NT2/D1 (cell line): ENCODE measurements around the gene DPH7.
A peak's percentile ranks its signal among the peaks of the same experiment; 100 is the strongest.
"Not testable (repeated sequence)": the region's sequence is repeated elsewhere in the genome, so short reads cannot be mapped to it uniquely, and the experiment has no call there.

Experiments
- DNase-seq: peaks from one replicate; pipeline ENCODE4 v3.0.0-alpha.2; 2011; ENCODE audit warnings: low read depth, low spot score
- H3K27me3 ChIP-seq: 2 replicates; pipeline ENCODE4 v1.6.0; 2011; ENCODE audit warnings: mild to moderate bottlenecking; ENCODE audit not compliant: insufficient read length, insufficient read depth
- H3K36me3 ChIP-seq: 2 replicates; pipeline ENCODE4 v1.6.1; 2011; ENCODE audit warnings: mild to moderate bottlenecking, low read length, mixed read lengths; ENCODE audit not compliant: insufficient read depth, insufficient read length
- H3K4me1 ChIP-seq: 2 replicates; pipeline ENCODE4 v1.5.1; 2011; ENCODE audit not compliant: insufficient read depth, insufficient read length
- H3K4me3 ChIP-seq: 2 replicates; pipeline ENCODE4 v1.5.1; 2011; ENCODE audit warnings: low read depth; ENCODE audit not compliant: insufficient read length
- H3K9ac ChIP-seq: 2 replicates; pipeline ENCODE4 v1.6.0; 2011; ENCODE audit warnings: low read depth; ENCODE audit not compliant: insufficient read length
- H3K9me3 ChIP-seq: 2 replicates; pipeline ENCODE4 v1.5.1; 2011; ENCODE audit warnings: mild to moderate bottlenecking, low read length; ENCODE audit not compliant: insufficient read depth
- SUZ12 ChIP-seq: IDR thresholded peaks from 2 replicates; pipeline ENCODE4 v1.6.1; 2011; ENCODE audit not compliant: insufficient read length, insufficient read depth; ENCODE audit errors: extremely low read depth
- YY1 ChIP-seq: IDR thresholded peaks from 2 replicates; pipeline ENCODE4 v1.6.1; 2011; ENCODE audit not compliant: insufficient read length, insufficient read depth
- ZNF274 ChIP-seq: IDR thresholded peaks from 2 replicates; pipeline ENCODE4 v1.6.1; 2011; ENCODE audit warnings: mild to moderate bottlenecking, low read depth, low read length

The DPH7 gene

DNA sequence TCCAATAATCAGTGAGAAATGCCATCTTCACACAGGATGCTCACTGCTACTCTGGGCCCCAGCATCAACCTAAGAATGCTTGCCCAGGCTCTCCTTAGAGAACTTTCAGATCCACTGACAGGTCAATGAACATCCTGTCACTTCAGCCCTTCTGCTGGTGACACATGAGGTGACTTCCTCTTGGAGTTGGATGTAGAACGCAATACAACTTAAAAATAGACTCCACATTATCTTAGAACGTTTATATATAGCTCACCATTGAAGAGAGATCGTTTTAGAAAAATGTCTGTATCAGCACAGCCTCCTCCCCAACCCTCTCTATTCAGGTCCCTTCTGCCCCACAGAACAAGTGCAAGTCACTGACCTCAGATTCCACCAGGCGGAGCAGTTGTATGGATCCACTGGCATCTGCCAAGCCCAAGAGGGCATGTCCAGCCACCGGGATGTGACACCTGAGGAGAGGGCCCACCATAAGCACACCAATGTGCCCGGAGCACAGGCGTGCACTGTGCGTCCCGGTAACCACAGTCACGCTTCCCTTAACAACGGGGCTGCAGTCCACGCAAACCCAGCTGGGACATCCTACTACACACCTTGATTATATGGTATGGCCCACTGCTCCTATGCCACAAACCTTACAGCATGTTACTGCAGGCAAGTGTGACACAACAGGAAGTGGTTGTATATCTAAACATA, 2.9 kb downstream of the DPH7 start:
- no peak overlapping the region for H3K4me3 ChIP-seq
- TF ChIP-seq YY1 = no peak
- TF ChIP-seq ZNF274 = no peak
- no peak for TF ChIP-seq SUZ12
- DNase-seq = no peak
- H3K9me3 ChIP-seq = no peaks in the 10 kb centered on the region
- H3K27me3 ChIP-seq = no peaks in the 10 kb centered on the region
- peaks cover 64% of the 10 kb centered on the region for H3K36me3 ChIP-seq
- peak overlapping the region; percentile 9 for H3K9ac ChIP-seq
- H3K4me1 ChIP-seq = peaks cover 11% of the 10 kb centered on the region

DNA sequence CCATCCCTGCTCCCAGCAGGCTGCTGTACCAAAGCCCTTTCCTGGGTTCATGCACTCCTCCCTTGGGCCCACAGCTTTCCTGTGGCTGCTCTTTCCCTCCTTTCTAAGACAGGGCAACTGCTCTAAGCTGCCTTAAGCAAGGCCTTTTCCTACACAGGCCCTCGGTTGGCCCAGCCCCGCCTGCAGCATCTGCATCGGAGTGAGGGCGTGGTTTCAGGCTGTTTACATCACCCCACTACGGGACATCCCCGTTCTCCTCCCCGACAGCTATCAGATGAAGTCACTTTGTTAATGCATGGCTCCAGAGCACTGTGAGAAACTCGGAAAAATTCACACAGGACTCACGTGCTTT, 3.4 kb downstream of the DPH7 start:
- Histone ChIP-seq H3K4me1 (peaks cover 6% of the 10 kb centered on the region), H3K27me3 (no peaks in the 10 kb centered on the region), H3K4me3 (no peak overlapping the region), H3K9ac (peak overlapping the region; percentile 9), H3K36me3 (peaks cover 66% of the 10 kb centered on the region), H3K9me3 (no peaks in the 10 kb centered on the region)
- DNase-seq = no peak
- TF ChIP-seq SUZ12 (no peak), YY1 (no peak), ZNF274 (no peak)

DNA sequence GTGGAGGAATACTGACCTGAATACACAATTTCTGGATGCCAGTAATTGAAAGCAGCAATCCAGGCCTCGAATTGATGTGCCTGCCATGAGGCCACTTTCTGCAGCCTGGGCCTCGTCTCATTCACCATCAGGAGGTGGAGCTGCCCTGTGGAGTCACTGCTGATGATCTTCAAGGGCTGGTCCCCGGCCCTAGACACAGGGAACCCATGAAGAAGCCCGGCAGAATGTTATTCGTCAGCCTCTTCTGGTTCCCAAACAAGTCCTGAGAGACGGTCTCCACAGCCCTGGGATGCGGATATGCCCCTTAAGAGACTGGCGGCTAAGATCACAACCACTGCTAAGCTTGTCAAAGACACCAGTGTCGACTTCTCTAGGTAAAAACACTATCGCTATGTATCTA, 4.5 kb downstream of the DPH7 start:
- H3K4me3 ChIP-seq = no peak overlapping the region
- no peaks in the 10 kb centered on the region for H3K27me3 ChIP-seq
- DNase-seq = no peak
- peaks cover 70% of the 10 kb centered on the region for H3K36me3 ChIP-seq
- no peak for TF ChIP-seq SUZ12
- no peak for TF ChIP-seq YY1
- no peak for TF ChIP-seq ZNF274
- H3K9me3 ChIP-seq = no peaks in the 10 kb centered on the region
- H3K9ac ChIP-seq = no peak overlapping the region
- H3K4me1 ChIP-seq = peaks cover 1% of the 10 kb centered on the region

- peaks cover 55% of the 10 kb centered on the region for H3K36me3 ChIP-seq
- no peak for DNase-seq
- H3K9me3 ChIP-seq = no peaks in the 10 kb centered on the region
- no peaks in the 10 kb centered on the region for H3K27me3 ChIP-seq
- no peaks in the 10 kb centered on the region for H3K4me1 ChIP-seq
- TF ChIP-seq ZNF274 = no peak
- TF ChIP-seq YY1 = no peak
- no peak for TF ChIP-seq SUZ12
- no peak overlapping the region for H3K4me3 ChIP-seq
- no peak overlapping the region for H3K9ac ChIP-seq
Observed at GRCh38 chr9:137570566-137570965, 8.2 kb downstream of the DPH7 start.

- no peak for DNase-seq
- H3K4me1 ChIP-seq = no peaks in the 10 kb centered on the region
- H3K27me3 ChIP-seq = no peaks in the 10 kb centered on the region
- peaks cover 50% of the 10 kb centered on the region for H3K36me3 ChIP-seq
- H3K9me3 ChIP-seq = no peaks in the 10 kb centered on the region
- H3K9ac ChIP-seq = no peak overlapping the region
- TF ChIP-seq YY1 (no peak), SUZ12 (no peak), ZNF274 (no peak)
- H3K4me3 ChIP-seq = no peak overlapping the region
Observed at GRCh38 chr9:137569609-137570203, 9.0 kb downstream of the DPH7 start.

DNA sequence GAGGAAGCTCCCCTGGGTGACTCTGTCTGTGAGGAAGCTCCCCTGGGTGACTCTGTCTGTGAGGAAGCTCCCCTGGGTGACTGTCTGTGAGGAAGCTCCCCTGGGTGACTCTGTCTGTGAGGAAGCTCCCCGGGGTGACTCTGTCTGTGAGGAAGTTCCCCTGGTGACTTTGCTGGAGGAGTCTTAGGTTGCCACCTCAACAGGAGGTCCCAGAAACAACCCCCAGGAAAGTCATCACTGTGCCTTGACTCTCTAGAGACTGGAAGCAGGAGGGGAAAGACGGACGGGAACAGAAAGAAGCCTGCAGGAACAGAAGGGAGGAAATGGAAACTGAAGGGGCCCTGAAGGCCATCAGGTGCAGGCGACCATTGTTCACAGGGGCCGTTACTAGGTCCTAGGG, 10.3 kb downstream of the DPH7 start:
- H3K4me3 ChIP-seq, H3K9me3 ChIP-seq, DNase-seq, H3K27me3 ChIP-seq, H3K9ac ChIP-seq, H3K4me1 ChIP-seq: not testable (repeated sequence)
- peaks cover 51% of the 10 kb centered on the region for H3K36me3 ChIP-seq

GRCh38 chr9:137564817-137565411, 13.8 kb downstream of the DPH7 start:
- TF ChIP-seq YY1 = no peak
- no peak for TF ChIP-seq SUZ12
- no peak for TF ChIP-seq ZNF274
- Histone ChIP-seq H3K4me1 (no peaks in the 10 kb centered on the region), H3K9ac (no peak overlapping the region), H3K9me3 (no peaks in the 10 kb centered on the region), H3K4me3 (no peak overlapping the region), H3K27me3 (no peaks in the 10 kb centered on the region), H3K36me3 (peaks cover 47% of the 10 kb centered on the region)
- DNase-seq = no peak
